ENCODE results near the gene ARID1B. TPM values are rescaled to one million over a fixed set of nuclear protein-coding genes. Genes with fewer than 3 reads are reported as not detected.
A peak's percentile ranks its signal among the peaks of the same experiment; 100 is the strongest.

ARID1B gene
- total RNA-seq, 6 experiments from 2014 or later = 23.2 to 35.3 (median 30.7) TPM

GRCh38 chr6:156824142-156824541 is 47.0 kb downstream of the ARID1B start:
- no peak overlapping the region for H3K4me3 ChIP-seq
- no peak for ATAC-seq
- no peak for DNase-seq
- WGBS (ENCODE audit: insufficient coverage, low coverage, low lambda C conversion rate, missing lambda C conversion rate) = 88% methylated on average over 6 of the region's 8 CpGs
- H3K4me1 ChIP-seq = peaks cover 0 to 23% (median 3%) of the 10 kb centered on the region in 4 donors
- H3K9me3 ChIP-seq = no peaks in the 10 kb centered on the region
- no peak overlapping the region for H3K27ac ChIP-seq
- TF ChIP-seq CTCF (IDR thresholded peaks at IDR 0.05) (no peak), POLR2A (IDR thresholded peaks at IDR 0.05) (no peak)
- intact Hi-C loops (cut with DNase I) = no loop called here
- peaks cover 0 to 2% (median 0%) of the 10 kb centered on the region in 4 donors for H3K36me3 ChIP-seq
- no peaks in the 10 kb centered on the region for H3K27me3 ChIP-seq

GRCh38 chr6:156825475-156825874 is 48.3 kb downstream of the ARID1B start:
- 52% methylated on average over 3 of the region's 3 CpGs for WGBS (ENCODE audit: insufficient coverage, low coverage, low lambda C conversion rate, missing lambda C conversion rate)

GRCh38 chr6:156826290-156826955 is 49.2 kb downstream of the ARID1B start:
- ATAC-seq = no peak
- intact Hi-C loops (cut with DNase I) = no loop called here
- H3K9me3 ChIP-seq = no peaks in the 10 kb centered on the region
- H3K27me3 ChIP-seq = no peaks in the 10 kb centered on the region
- 94% methylated on average over 10 of the region's 10 CpGs for WGBS (ENCODE audit: insufficient coverage, low coverage, low lambda C conversion rate, missing lambda C conversion rate)
- H3K4me1 ChIP-seq = peaks cover 0 to 23% (median 3%) of the 10 kb centered on the region in 4 donors
- peaks cover 0 to 7% (median 0%) of the 10 kb centered on the region in 4 donors for H3K36me3 ChIP-seq
- no peak for DNase-seq
- no peak overlapping the region for H3K27ac ChIP-seq
- no peak for TF ChIP-seq CTCF (IDR thresholded peaks at IDR 0.05)
- no peak for TF ChIP-seq POLR2A (IDR thresholded peaks at IDR 0.05)
- no peak overlapping the region for H3K4me3 ChIP-seq

More at GRCh38 chr6:156825475-156825874, 48.3 kb downstream of the ARID1B start:
- intact Hi-C loops (cut with DNase I) = no loop called here
- ATAC-seq (no peak), DNase-seq (no peak)
- Histone ChIP-seq H3K27ac (no peak overlapping the region), H3K4me3 (no peak overlapping the region), H3K9me3 (no peaks in the 10 kb centered on the region), H3K36me3 (peaks cover 0 to 7% (median 0%) of the 10 kb centered on the region in 4 donors), H3K4me1 (peaks cover 0 to 23% (median 3%) of the 10 kb centered on the region in 4 donors), H3K27me3 (no peaks in the 10 kb centered on the region)
- TF ChIP-seq POLR2A (IDR thresholded peaks at IDR 0.05) (no peak), CTCF (IDR thresholded peaks at IDR 0.05) (no peak)

- TF ChIP-seq CTCF (IDR thresholded peaks at IDR 0.05) = no peak
- TF ChIP-seq POLR2A (IDR thresholded peaks at IDR 0.05) = no peak
- ATAC-seq = peak; percentile 15 to 66 (median 50)
- peaks cover 0 to 20% (median 4%) of the 10 kb centered on the region in 4 donors for H3K4me1 ChIP-seq
- DNase-seq = no peak
- no peak overlapping the region for H3K4me3 ChIP-seq
- H3K27me3 ChIP-seq = no peaks in the 10 kb centered on the region
- no peak overlapping the region for H3K27ac ChIP-seq
- WGBS (ENCODE audit: insufficient coverage, low coverage, low lambda C conversion rate, missing lambda C conversion rate) = 53% methylated on average over 4 of the region's 4 CpGs
- intact Hi-C loops (cut with DNase I) = no loop called here
- H3K9me3 ChIP-seq = no peaks in the 10 kb centered on the region
- peaks cover 0 to 7% (median 0%) of the 10 kb centered on the region in 4 donors for H3K36me3 ChIP-seq
Observed at GRCh38 chr6:156827382-156827781, 50.2 kb downstream of the ARID1B start.
